Neural progenitor cell (in vitro differentiated cells): ENCODE results near the gene RABEP2. TPM values are rescaled to one million over a fixed set of nuclear protein-coding genes. Genes with fewer than 3 reads are reported as not detected.

ENCODE experiments used
- DNase-seq: peaks from one replicate; pipeline ENCODE4 v3.0.0-alpha.2; 2016; ENCODE audit warnings: low spot score
- H2AFZ ChIP-seq: fragments of 200-600 bp; sonication (generic); replicated peaks from 2 replicates; pipeline ENCODE4 v1.6.1; 2016; ENCODE audit warnings: antibody characterized with exemption
- H3F3A ChIP-seq: fragments of 200-600 bp; sonication (generic); 2 replicates; pipeline ENCODE4 v1.6.1; 2016; ENCODE audit warnings: antibody characterized with exemption, low read depth
- H3K27ac ChIP-seq: fragments of 200-600 bp; sonication (generic); 2 replicates; pipeline ENCODE4 v1.5.1; 2016; ENCODE audit warnings: mild to moderate bottlenecking
- H3K27me3 ChIP-seq: fragments of 200-600 bp; sonication (generic); 2 replicates; pipeline ENCODE4 v1.6.1; 2016; ENCODE audit warnings: mild to moderate bottlenecking, moderate library complexity
- H3K36me3 ChIP-seq: fragments of 200-600 bp; sonication (generic); 2 replicates; pipeline ENCODE4 v1.5.1; 2016
- H3K4me1 ChIP-seq: fragments of 200-600 bp; sonication (generic); 2 replicates; pipeline ENCODE4 v1.6.1; 2016; ENCODE audit warnings: mixed run types
- H3K4me2 ChIP-seq: fragments of 200-600 bp; sonication (generic); 2 replicates; pipeline ENCODE4 v1.6.1; 2016
- H3K4me3 ChIP-seq: fragments of 200-600 bp; sonication (generic); 2 replicates; pipeline ENCODE4 v1.5.1; 2016
- H3K79me2 ChIP-seq: fragments of 200-600 bp; sonication (generic); 2 replicates; pipeline ENCODE4 v1.6.1; 2016; ENCODE audit warnings: low read depth
- H3K9ac ChIP-seq: fragments of 200-600 bp; sonication (generic); 2 replicates; pipeline ENCODE4 v1.6.1; 2016
- H3K9me3 ChIP-seq: fragments of 200-600 bp; sonication (generic); 2 replicates; pipeline ENCODE4 v1.5.1; 2016; ENCODE audit warnings: low read depth
- H4K20me1 ChIP-seq: fragments of 200-600 bp; sonication (generic); 2 replicates; pipeline ENCODE4 v1.6.1; 2016; ENCODE audit warnings: low read depth
- H3K27ac Mint-ChIP-seq: 3 replicates; pipeline ENCODE4 v1.8.0; 2021; ENCODE audit warnings: mixed read lengths
- H3K27me3 Mint-ChIP-seq: 2 replicates; pipeline ENCODE4 v1.8.0; 2022; ENCODE audit warnings: low read depth, mild to moderate bottlenecking, inconsistent platforms, moderate library complexity, mixed read lengths; ENCODE audit not compliant: insufficient read depth
- H3K36me3 Mint-ChIP-seq: 3 replicates; pipeline ENCODE4 v1.8.0; 2021; ENCODE audit warnings: mixed read lengths
- H3K4me1 Mint-ChIP-seq: 3 replicates; pipeline ENCODE4 v1.8.0; 2021; ENCODE audit warnings: mixed read lengths
- H3K4me3 Mint-ChIP-seq: 3 replicates; pipeline ENCODE4 v1.8.0; 2021; ENCODE audit warnings: mild to moderate bottlenecking, moderate library complexity, mixed read lengths
- H3K9me3 Mint-ChIP-seq: 3 replicates; pipeline ENCODE4 v1.8.0; 2020; ENCODE audit warnings: mixed read lengths
- CTCF ChIP-seq: fragments of 200-600 bp; sonication (generic); IDR thresholded peaks from 2 replicates; pipeline ENCODE4 v1.5.1; 2017; ENCODE audit warnings: antibody characterized with exemption, mild to moderate bottlenecking
- EZH2 ChIP-seq: fragments of 200-600 bp; sonication (generic); IDR thresholded peaks from 2 replicates; pipeline ENCODE4 v1.6.1; 2017; ENCODE audit warnings: antibody characterized with exemption, mild to moderate bottlenecking, moderate library complexity
- EZH2phosphoT487 ChIP-seq: fragments of 200-600 bp; sonication (generic); IDR thresholded peaks from 2 replicates; pipeline ENCODE4 v1.6.1; 2017; ENCODE audit warnings: antibody characterized with exemption
- total RNA-seq: library from RNA; depleted of rRNA; stranded (reverse); fragments of >200 nt; gene quantifications from 2 replicates; pipeline ENCODE4 v1.2.3, GENCODE V29; 2015; ENCODE audit warnings: low replicate concordance

RABEP2 gene
- total RNA-seq, 1 donor from 2014 or later = 9.1 TPM

DNA sequence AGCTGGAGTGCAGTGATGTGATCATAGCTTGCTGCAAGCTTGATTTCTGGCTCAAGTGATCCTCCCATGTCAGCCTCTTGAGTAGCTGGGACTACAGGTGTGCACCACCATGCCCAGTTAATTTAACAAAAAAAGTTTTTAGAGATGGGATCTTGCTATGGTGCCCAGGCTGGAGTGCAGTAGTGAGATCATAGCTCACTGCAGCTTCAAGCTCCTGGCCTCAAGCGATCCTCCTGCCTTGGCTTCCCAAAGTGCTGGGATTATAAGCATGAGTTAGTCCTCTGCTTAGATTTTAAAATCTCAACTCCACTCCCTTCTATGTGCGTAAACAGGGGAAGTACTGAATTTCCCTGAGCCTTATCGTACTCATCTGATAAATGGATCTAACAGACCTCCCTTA is 6.3 kb downstream of the RABEP2 start:
- Histone ChIP-seq H3F3A (peaks cover 4% of the 10 kb centered on the region), H3K4me2 (no peak overlapping the region), H4K20me1 (no peaks in the 10 kb centered on the region), H3K4me3 (no peak overlapping the region), H3K9me3 (no peaks in the 10 kb centered on the region), H3K9ac (no peak overlapping the region), H2AFZ (no peak overlapping the region), H3K27ac (no peak overlapping the region), H3K79me2 (no peaks in the 10 kb centered on the region), H3K27me3 (no peaks in the 10 kb centered on the region), H3K4me1 (no peaks in the 10 kb centered on the region), H3K36me3 (no peaks in the 10 kb centered on the region)
- no peak for DNase-seq
- peaks cover 8% of the 10 kb centered on the region for H3K36me3 Mint-ChIP-seq
- no peaks in the 10 kb centered on the region for H3K9me3 Mint-ChIP-seq
- H3K4me3 Mint-ChIP-seq = no peak overlapping the region
- TF ChIP-seq CTCF (no peak), EZH2phosphoT487 (no peak), EZH2 (no peak)
- H3K4me1 Mint-ChIP-seq = peaks cover 3% of the 10 kb centered on the region
- H3K27ac Mint-ChIP-seq = no peak overlapping the region
- H3K27me3 Mint-ChIP-seq = peaks cover 4% of the 10 kb centered on the region

- H3F3A ChIP-seq = no peaks in the 10 kb centered on the region
- H2AFZ ChIP-seq = no peak overlapping the region
- no peaks in the 10 kb centered on the region for H3K36me3 ChIP-seq
- Mint-ChIP-seq H3K36me3 (peaks cover 8% of the 10 kb centered on the region), H3K4me1 (peaks cover 8% of the 10 kb centered on the region), H3K9me3 (no peaks in the 10 kb centered on the region), H3K4me3 (no peak overlapping the region), H3K27me3 (peaks cover 4% of the 10 kb centered on the region), H3K27ac (peak overlapping the region; percentile 23)
- no peaks in the 10 kb centered on the region for H3K27me3 ChIP-seq
- no peaks in the 10 kb centered on the region for H3K4me1 ChIP-seq
- no peak overlapping the region for H3K4me3 ChIP-seq
- no peaks in the 10 kb centered on the region for H4K20me1 ChIP-seq
- no peak overlapping the region for H3K4me2 ChIP-seq
- DNase-seq = no peak
- H3K79me2 ChIP-seq = no peaks in the 10 kb centered on the region
- H3K27ac ChIP-seq = no peak overlapping the region
- H3K9ac ChIP-seq = no peak overlapping the region
- H3K9me3 ChIP-seq = no peaks in the 10 kb centered on the region
- TF ChIP-seq EZH2 = no peak
- TF ChIP-seq CTCF = no peak
- TF ChIP-seq EZH2phosphoT487 = no peak
Observed at GRCh38 chr16:28917095-28917494, 7.9 kb downstream of the RABEP2 start.

- no peak overlapping the region for H3K4me3 Mint-ChIP-seq
- Histone ChIP-seq H3K4me1 (no peaks in the 10 kb centered on the region), H3K9ac (no peak overlapping the region), H3K27ac (no peak overlapping the region), H3K79me2 (no peaks in the 10 kb centered on the region), H3K4me2 (no peak overlapping the region), H2AFZ (no peak overlapping the region), H3K4me3 (no peak overlapping the region), H3F3A (no peaks in the 10 kb centered on the region), H3K27me3 (no peaks in the 10 kb centered on the region), H4K20me1 (no peaks in the 10 kb centered on the region), H3K9me3 (no peaks in the 10 kb centered on the region), H3K36me3 (no peaks in the 10 kb centered on the region)
- no peaks in the 10 kb centered on the region for H3K9me3 Mint-ChIP-seq
- TF ChIP-seq EZH2phosphoT487 (no peak), EZH2 (no peak), CTCF (no peak)
- no peak overlapping the region for H3K27ac Mint-ChIP-seq
- H3K4me1 Mint-ChIP-seq = peaks cover 8% of the 10 kb centered on the region
- H3K36me3 Mint-ChIP-seq = peaks cover 8% of the 10 kb centered on the region
- DNase-seq = no peak
- H3K27me3 Mint-ChIP-seq = peaks cover 4% of the 10 kb centered on the region
Observed at GRCh38 chr16:28915181-28915580, 9.9 kb downstream of the RABEP2 start.
